Esophagus muscularis mucosa (tissue), 3 donors: ENCODE results near the gene SMIM17.

Source experiments
- CTCF ChIP-seq, 3 experiments: fragments of 200-600 bp in 2 of 3; fragments of 450-650 bp in 1 of 3; sonication (generic) in 2 of 3; IDR thresholded peaks; one replicate each; pipeline ENCODE4 v1.5.1; 2017 to 2019; ENCODE audit warnings: antibody characterized with exemption in 3 of 3, mild to moderate bottlenecking in 2 of 3, moderate library complexity in 1 of 3
- POLR2A ChIP-seq: fragments of 450-650 bp; IDR thresholded peaks from one replicate; pipeline ENCODE4 v1.6.1; 2017; ENCODE audit warnings: antibody characterized with exemption, moderate library complexity, mild to moderate bottlenecking, low read depth

GRCh38 chr19:56699552-56699951 is 56.6 kb downstream of the SMIM17 start:
- no peak for TF ChIP-seq CTCF (IDR thresholded peaks at IDR 0.05)
- TF ChIP-seq POLR2A: no peak
